Right atrium auricular region (tissue), 2 donors: ENCODE measurements around the gene AREL1. TPM values are rescaled to one million over a fixed set of nuclear protein-coding genes. Genes with fewer than 3 reads are reported as not detected.

Experiments used
- DNase-seq: peaks from one replicate; pipeline ENCODE4 v3.0.0-alpha.2; 2019; ENCODE audit warnings: low spot score
- H3K27ac ChIP-seq, 2 donors: fragments of 200-600 bp; sonication (generic); 1 replicate in 1 of 2; 2 replicates in 1 of 2; pipeline ENCODE4 v1.5.1; 2016 to 2019
- H3K27me3 ChIP-seq, 2 donors: fragments of 200-600 bp; sonication (generic); one replicate each; pipeline versions ENCODE4 v1.5.1 to v1.6.0; 2017 to 2019
- H3K36me3 ChIP-seq: fragments of 200-600 bp; sonication (generic); one replicate; pipeline ENCODE4 v1.5.1; 2016
- H3K4me1 ChIP-seq, 2 donors: fragments of 200-600 bp; sonication (generic); one replicate each; pipeline versions ENCODE4 v1.5.1 to v1.6.0; 2017 to 2019
- H3K4me3 ChIP-seq, 2 donors: fragments of 200-600 bp; sonication (generic); 1 replicate in 1 of 2; 2 replicates in 1 of 2; pipeline ENCODE4 v1.5.1; 2017 to 2019; ENCODE audit warnings: mild to moderate bottlenecking in 1 of 2, moderate library complexity in 1 of 2
- H3K9me3 ChIP-seq, 2 donors: fragments of 200-600 bp; sonication (generic); one replicate each; pipeline ENCODE4 v1.5.1; 2019
- CTCF ChIP-seq, 2 donors: fragments of 200-600 bp; sonication (generic); IDR thresholded peaks; one replicate each; pipeline ENCODE4 v1.5.1; 2019; ENCODE audit warnings: antibody characterized with exemption in 2 of 2
- total RNA-seq, 2 donors: library from RNA; depleted of rRNA; stranded (reverse); fragments of >200 nt; gene quantifications; one replicate each; pipeline ENCODE4 v1.1.0, GENCODE V29; 2016

AREL1 gene
- total RNA-seq, 2 donors from 2014 or later = 15.6 to 16.3 TPM

GRCh38 chr14:74732387-74732786, 19.5 kb upstream of the AREL1 start:
- TF ChIP-seq CTCF (IDR thresholded peaks at IDR 0.05) = no peak
- peaks cover 38% of the 10 kb centered on the region for H3K36me3 ChIP-seq
- no peaks in the 10 kb centered on the region for H3K9me3 ChIP-seq
- H3K27me3 ChIP-seq = no peaks in the 10 kb centered on the region
- no peaks in the 10 kb centered on the region for H3K4me1 ChIP-seq
- DNase-seq = no peak
- H3K27ac ChIP-seq = no peak overlapping the region
- H3K4me3 ChIP-seq = no peak overlapping the region

DNA sequence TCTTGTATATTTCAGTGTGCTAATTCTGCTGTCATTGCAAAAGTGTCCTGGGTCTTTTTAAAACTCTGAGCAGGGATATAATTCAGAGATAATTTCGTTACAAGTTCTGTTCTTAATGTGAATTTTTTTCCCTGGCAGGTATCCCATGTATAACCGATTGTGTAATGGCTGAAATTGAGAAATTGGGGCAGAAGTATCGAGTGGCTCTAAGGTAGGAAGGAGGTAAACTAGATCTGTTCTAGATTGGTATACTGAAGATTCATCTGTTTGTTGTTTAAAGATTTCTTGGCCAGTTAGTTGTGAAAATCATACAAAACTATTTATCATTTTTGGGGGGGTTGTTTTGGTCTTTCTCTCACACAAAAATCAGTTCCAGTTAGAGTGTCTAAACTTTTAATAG, 10.3 kb upstream of the AREL1 start:
- Histone ChIP-seq H3K27me3 (no peaks in the 10 kb centered on the region), H3K36me3 (peaks cover 15% of the 10 kb centered on the region), H3K4me3 (no peak overlapping the region), H3K4me1 (no peaks in the 10 kb centered on the region), H3K9me3 (no peaks in the 10 kb centered on the region), H3K27ac (no peak overlapping the region)
- TF ChIP-seq CTCF (IDR thresholded peaks at IDR 0.05) = no peak
- no peak for DNase-seq

DNA sequence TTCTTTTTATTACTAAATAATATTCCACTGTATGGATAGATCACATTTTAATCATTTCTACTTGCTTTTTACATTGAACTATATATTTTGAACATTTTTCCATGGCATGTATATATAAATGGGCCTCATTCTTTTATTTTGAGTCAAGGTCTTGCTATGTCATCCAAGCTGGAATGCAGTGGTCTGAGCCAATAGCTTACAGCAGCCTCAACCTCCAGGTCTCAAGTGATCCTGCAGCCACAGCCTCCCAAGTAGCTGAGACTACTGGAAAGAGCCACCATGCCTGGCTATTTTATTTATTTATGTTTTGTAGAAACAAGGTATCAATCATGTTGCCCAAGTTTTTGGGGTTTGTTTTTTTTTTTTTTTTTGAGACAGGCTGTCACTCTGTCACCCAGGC, 7.6 kb upstream of the AREL1 start:
- TF ChIP-seq CTCF (IDR thresholded peaks at IDR 0.05) = no peak
- Histone ChIP-seq H3K4me3 (no peak overlapping the region), H3K27ac (no peak overlapping the region), H3K27me3 (no peaks in the 10 kb centered on the region), H3K9me3 (no peaks in the 10 kb centered on the region), H3K36me3 (peaks cover 32% of the 10 kb centered on the region), H3K4me1 (no peaks in the 10 kb centered on the region)
- DNase-seq = no peak

DNA sequence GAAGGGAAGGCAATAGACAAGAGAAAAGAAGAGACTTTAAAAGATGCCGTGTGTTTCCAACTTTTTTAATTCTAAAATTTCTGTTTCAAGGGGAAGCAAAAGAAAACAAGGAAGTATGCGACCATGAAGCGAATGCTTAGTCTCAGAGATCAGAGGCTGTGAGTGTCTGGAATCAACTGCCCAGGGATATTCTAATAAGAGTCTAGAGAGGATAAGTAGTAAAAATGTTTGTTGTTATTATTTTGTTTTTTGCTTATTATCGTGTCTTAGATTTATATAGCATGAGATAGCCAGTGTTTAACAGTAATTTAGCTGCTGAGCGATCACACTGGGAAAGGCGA, 485 bp upstream of the AREL1 start:
- DNase-seq = no peak
- TF ChIP-seq CTCF (IDR thresholded peaks at IDR 0.05) = no peak
- H3K27ac ChIP-seq = peak overlapping the region; percentile 77 to 82

GRCh38 chr14:74711651-74712050, 1.2 kb downstream of the AREL1 start:
- no peak overlapping the region for H3K4me3 ChIP-seq
- peaks cover 0 to 21% of the 10 kb centered on the region in 2 donors for H3K4me1 ChIP-seq
- no peak for DNase-seq
- TF ChIP-seq CTCF (IDR thresholded peaks at IDR 0.05) = no peak
- H3K27me3 ChIP-seq = no peaks in the 10 kb centered on the region
- H3K9me3 ChIP-seq = no peaks in the 10 kb centered on the region
- no peak overlapping the region for H3K27ac ChIP-seq
- H3K36me3 ChIP-seq = peaks cover 10% of the 10 kb centered on the region

More for the DNA sequence above, 485 bp upstream of the AREL1 start:
- H3K27me3 ChIP-seq = no peaks in the 10 kb centered on the region
- peak overlapping the region; percentile 75 to 76 for H3K4me3 ChIP-seq
- peaks cover 0 to 21% of the 10 kb centered on the region in 2 donors for H3K4me1 ChIP-seq
- no peaks in the 10 kb centered on the region for H3K9me3 ChIP-seq
- H3K36me3 ChIP-seq = peaks cover 23% of the 10 kb centered on the region

- peaks cover 0 to 21% of the 10 kb centered on the region in 2 donors for H3K4me1 ChIP-seq
These were observed 2.4 kb downstream of the AREL1 start for GRCh38 chr14:74710480-74710879.

More at GRCh38 chr14:74710480-74710879, 2.4 kb downstream of the AREL1 start:
- TF ChIP-seq CTCF (IDR thresholded peaks at IDR 0.05) = no peak
- no peak for DNase-seq
- no peaks in the 10 kb centered on the region for H3K27me3 ChIP-seq
- no peak overlapping the region for H3K4me3 ChIP-seq
- no peak overlapping the region for H3K27ac ChIP-seq
- H3K9me3 ChIP-seq = no peaks in the 10 kb centered on the region
- peaks cover 4% of the 10 kb centered on the region for H3K36me3 ChIP-seq
